ENCODE data around the gene SLC7A14. TPM values are rescaled to one million over a fixed set of nuclear protein-coding genes. Genes with fewer than 3 reads are reported as not detected.

Gene SLC7A14
- total RNA-seq, 2 experiments from 2014 or later: not detected

DNA sequence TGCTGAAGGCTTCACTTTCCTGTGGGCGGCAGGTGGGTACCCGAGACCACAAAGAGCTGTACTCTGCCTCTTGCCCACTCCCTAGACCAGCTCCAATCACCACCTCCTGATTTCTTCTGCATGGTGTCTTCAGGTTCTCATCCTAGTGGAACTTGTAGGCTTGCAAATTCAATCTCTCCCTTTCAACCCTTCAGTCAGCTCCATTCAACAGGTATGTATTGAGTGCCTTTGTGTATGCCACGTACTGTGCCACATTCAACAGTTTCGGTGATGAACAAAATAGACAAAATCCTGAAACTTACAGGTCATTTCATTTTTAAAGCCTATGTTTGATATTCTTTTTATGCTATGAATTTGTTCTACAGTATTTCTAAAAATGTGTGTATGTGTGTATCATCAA lies 172.6 kb downstream of the SLC7A14 start:
- Mint-ChIP-seq H3K4me1 (ENCODE audit: low read depth) (peaks cover 3% of the 10 kb centered on the region), H3K27me3 (peaks cover 14% of the 10 kb centered on the region), H3K9me3 (no peaks in the 10 kb centered on the region), H3K4me3 (no peak overlapping the region), H3K27ac (no peak overlapping the region), H3K36me3 (no peaks in the 10 kb centered on the region)
- CTCF ChIA-PET: interaction anchor here (0.6 to 8.8 kb wide), 36 partner anchors 8 to 1749 kb away, joined by 3 to 226 read pairs (median 4); no protein-coding TSS in a partner anchor
- no peak for DNase-seq
- POLR2A ChIA-PET: no interaction called here
- intact Hi-C loops (cut with micrococcal nuclease): loop anchor here (5.0 to 10.0 kb wide), 3 partner anchors 84 to 548 kb away; partner anchors contain the start of gene LRRC31

DNA sequence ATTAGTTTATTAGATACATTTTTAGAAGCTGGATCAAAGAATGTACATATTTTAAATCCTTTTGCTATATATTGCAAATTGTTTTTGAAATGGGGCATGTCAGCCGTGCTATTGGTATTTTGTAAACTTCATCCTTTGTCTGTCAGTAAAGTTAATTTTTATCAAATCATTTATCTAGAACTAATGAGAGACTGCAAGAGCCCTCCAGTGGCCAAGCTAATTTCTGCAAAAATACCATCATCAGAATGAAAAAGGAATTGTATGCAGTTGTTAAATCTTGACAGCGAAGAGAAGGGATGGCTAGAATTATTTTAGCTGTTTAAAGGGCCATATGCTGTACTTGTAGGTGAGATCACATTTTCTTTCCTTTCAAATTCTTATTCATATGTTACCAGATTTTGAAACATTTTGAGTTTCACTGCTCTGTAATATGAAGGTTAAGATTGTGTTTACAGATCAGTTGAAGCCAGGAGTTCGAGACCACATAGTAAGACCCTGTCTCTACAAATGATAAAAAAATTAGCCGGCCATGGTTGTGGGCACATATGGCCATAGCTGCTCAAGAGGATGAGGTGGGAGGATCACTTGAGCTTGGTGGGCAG lies 175.3 kb downstream of the SLC7A14 start:
- no peak for DNase-seq
- H3K27ac Mint-ChIP-seq: no peak overlapping the region
- no peaks in the 10 kb centered on the region for H3K4me1 Mint-ChIP-seq (ENCODE audit: low read depth)
- POLR2A ChIA-PET: no interaction called here
- H3K27me3 Mint-ChIP-seq: no peaks in the 10 kb centered on the region
- H3K9me3 Mint-ChIP-seq: no peaks in the 10 kb centered on the region
- no peaks in the 10 kb centered on the region for H3K36me3 Mint-ChIP-seq
- H3K4me3 Mint-ChIP-seq: no peak overlapping the region
- intact Hi-C loops (cut with micrococcal nuclease): loop anchor here (1.0 to 10.0 kb wide), 4 partner anchors 87 to 546 kb away; partner anchors contain the start of gene LRRC31
- CTCF ChIA-PET: interaction anchor here (0.6 to 8.8 kb wide), 7 partner anchors 15 to 402 kb away, joined by 3 to 226 read pairs (median 4); no protein-coding TSS in a partner anchor

Small RNA genes lying within 50 kb of the gene (microRNA-seq; reads per million reads assigned to microRNA genes)
- not detected for gene MIR6828 (ENCODE audit: borderline microRNAs expressed, borderline number of aligned reads, borderline replicate concordance)

Other genes starting within 250 kb of the SLC7A14 start
- 10 to 100 TPM; 20.9 to 22.7 TPM for gene SKIL, start 228.4 kb downstream of the SLC7A14 start, total RNA-seq
- not detected for gene CLDN11, start 167.2 kb downstream of the SLC7A14 start, total RNA-seq